GM19395 (cell line): ENCODE data around the gene GPR119.
"Not testable (repeated sequence)": the region's sequence is repeated elsewhere in the genome, so short reads cannot be mapped to it uniquely, and the experiment has no call there.

ENCODE experiments used
- ATAC-seq: cut with Tn5 transposase; IDR thresholded peaks from one replicate; pipeline ENCODE4 v1.9.1; 2021; ENCODE audit warnings: mild to moderate bottlenecking, moderate library complexity; ENCODE audit not compliant: unreplicated experiment

The GPR119 gene

DNA sequence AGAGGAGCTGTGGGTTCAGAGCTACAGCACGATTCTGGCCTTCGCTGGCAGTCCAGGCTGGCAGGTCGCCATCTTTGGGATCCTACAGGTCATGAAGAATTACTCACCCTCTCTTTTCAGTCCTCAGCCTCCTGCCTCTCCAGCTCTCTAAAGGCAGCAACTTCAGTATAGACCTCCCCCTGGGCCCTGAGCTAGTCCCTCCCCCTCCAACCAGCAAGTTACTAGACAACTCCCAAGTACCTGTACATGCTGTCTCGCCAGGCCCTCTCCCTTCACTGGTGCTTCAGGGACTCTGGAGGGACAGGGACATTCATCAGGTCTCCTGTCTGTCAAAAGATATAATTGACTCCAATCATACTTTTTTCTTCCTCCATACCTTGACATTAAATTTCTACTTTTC lies at the start of gene GPR119:
TSS of gene GPR119 (minus strand) at position 155 of the 400 bp plus-strand sequence. CDS start 227 bp downstream, outside the sequence.
- ATAC-seq, result no peak

- ATAC-seq, result not testable (repeated sequence)
These were observed 43.8 kb upstream of the GPR119 start for GRCh38 chrX:130429236-130429635.

GRCh38 chrX:130426531-130426930 lies 41.1 kb upstream of the GPR119 start:
- ATAC-seq, result no peak

DNA sequence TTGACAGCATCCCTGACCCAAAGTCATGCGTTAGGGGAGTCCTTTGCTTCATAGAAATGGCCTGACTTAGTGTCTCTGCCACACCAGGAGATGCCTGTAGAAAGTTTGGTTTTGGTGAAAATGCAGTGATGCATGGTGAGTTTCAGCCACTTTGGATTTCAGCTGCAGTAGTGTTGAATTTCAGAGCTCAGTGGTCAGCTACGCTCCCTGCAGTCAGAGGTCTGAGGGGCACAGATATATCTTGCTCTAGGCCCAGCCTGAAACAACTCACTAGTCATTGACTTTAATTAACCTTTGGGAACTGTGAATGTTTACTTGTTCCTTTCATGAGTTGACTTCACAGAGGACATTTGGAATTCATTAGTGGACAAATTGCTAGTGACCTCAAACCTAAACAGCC lies 33.8 kb upstream of the GPR119 start:
- no peak for ATAC-seq

- peak; percentile 38 for ATAC-seq
These were observed 33.3 kb upstream of the GPR119 start for GRCh38 chrX:130418740-130419139.

DNA sequence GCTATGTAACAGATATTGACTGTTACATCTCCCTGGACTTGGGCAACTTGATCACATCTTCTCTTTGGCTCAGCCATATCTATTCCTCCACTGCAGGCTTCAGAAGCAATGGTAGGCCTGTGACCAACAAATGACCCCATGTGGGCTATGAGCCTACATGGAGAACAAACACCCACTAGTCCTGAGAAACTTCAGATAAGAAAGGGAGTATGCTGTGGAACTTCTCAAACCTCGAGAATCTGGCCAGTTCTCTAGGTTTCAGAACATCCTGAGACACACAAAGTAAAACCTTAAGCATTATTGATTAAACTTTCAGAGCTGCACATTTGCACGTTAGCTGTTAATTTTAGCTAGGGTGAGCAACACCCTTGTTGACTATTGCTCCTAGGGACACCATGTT lies 32.6 kb upstream of the GPR119 start:
- no peak for ATAC-seq

- no peak for ATAC-seq
These were observed 31.3 kb upstream of the GPR119 start for GRCh38 chrX:130416785-130417184.

DNA sequence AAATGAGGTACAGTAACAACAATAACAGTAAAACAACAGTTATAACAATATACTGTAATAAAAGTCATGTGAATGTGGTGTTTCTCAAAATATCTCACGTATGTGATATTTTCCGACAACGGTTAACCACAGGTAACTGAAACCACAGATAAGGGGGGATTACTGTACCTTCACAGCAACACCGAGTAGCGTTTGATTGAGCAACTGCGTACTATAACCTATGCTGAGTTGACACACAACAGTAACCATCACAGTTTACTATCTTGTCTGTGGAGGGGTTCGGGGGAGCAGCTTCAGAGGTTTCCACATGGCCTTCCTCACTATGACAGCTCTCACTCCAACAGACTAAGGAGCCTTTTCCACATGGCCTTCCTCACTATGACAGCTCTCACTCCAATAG lies 29.7 kb upstream of the GPR119 start:
- no peak for ATAC-seq

- ATAC-seq, result no peak
These were observed 29.3 kb upstream of the GPR119 start for GRCh38 chrX:130414800-130415199.

DNA sequence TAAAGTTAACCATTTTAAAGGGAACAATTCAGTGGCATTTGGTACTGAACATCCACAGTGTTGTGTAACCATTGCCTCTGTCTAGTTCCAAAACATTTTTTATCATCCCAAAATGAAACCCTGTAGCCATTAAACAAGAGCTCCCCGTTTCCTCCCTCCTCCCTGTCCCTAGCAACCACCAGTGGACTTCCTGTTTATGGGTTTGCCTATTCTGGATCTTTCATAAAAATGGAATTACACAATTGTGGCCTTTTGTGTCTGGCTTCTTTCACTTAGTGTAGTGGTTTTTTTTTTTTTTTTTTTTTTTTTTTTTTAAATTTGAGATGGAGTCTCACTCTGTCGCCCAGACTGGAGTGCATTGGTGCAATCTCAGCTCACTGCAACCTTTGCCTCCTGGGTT lies 27.9 kb upstream of the GPR119 start:
- ATAC-seq, result no peak

DNA sequence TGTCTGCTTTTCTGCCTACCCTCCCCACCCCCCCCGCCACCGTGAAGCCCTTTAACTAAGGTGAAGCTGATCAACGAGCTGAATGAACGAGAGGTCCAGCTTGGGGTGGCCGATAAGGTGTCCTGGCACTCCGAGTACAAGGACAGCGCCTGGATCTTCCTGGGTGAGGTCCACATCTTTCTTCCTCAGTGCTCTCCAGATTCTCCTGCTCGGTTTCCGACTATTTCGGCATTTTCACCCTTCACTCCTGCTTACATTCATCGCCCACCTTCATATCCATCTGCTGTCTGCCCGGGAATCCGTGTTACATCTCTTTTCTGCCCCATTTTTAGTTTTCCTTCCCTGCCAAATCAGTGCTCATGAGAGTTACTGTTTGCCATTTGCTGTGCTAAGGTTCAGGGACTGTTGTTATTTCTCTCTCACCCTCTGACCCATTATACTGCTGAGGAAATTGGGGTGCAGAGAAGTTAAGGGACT lies 16.8 kb upstream of the GPR119 start:
- ATAC-seq, result no peak

DNA sequence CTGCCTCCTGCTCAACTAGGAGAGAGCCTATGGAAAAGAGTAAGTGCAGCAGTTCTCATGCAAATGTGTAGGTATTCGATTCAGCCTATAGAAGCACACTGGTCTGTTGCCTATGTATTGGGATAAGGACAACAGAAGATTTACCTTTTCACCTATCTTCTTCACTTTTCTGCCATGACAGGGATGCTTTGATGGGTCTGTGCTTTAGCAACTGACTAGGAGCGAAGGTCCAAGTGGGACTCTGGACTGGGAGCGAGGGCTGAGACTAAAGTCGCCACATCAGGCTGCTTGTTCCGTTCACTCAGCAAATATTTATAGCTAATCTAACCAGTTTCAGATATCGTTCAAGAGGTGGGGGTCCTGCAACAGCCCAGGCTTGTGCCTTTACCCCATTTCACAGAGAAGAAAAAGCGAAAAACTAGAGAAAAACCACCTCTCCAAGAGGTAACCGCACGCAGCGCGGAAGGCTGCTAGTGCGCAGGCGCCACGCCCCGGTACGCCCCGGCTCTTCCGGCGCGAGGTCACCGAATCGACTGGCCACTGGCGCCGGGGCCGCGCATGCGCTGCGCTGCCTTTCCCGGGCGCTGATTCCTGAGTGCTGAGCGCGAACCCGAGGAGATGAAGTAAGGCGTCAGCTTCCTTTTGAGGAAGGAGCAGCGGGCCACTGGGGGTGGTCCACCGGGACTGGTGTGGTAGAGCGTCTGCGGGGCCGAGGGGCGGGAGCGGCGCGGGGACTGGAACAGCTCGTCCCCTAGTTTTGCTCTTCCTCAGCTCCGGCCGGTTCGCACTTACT lies 16.1 kb upstream of the GPR119 start, which contains the start of gene RBMX2:
TSS of gene RBMX2 (plus strand) at position 573 of the 793 bp plus-strand sequence. CDS start at position 619, 46 bp downstream.
- ATAC-seq, result peak; percentile 92

GRCh38 chrX:130395341-130395740 lies 9.9 kb upstream of the GPR119 start:
- ATAC-seq, result no peak

DNA sequence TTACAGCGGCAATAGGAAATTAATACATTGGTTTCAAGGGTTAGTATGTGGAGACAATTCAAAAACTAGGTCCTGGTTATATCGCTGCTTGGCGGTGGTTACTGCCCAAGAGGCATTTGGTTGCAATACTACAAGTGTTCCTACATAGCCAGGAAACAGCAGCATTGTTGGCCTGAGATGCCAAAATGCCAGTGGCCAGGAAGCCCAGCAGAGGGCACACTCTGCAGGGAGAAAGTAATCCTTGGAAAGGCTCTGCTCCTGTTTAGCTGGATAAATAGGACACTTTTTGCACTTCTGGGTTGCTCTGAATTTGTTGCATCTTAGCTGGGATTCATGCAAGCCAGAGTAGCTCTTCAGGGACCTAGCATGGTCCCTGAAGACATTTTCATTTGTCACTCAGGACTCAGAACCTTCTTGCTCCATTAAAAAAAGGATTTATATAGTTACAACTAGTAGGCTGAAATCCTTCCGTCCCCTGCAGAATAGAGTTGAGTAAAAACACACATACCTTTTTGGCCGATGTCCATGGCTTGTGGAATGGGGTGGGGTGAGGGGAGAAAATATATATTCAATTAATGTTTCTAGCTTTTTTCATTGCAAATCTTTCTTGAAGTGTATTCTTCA lies 8.1 kb upstream of the GPR119 start:
- no peak for ATAC-seq

GRCh38 chrX:130386408-130386808 lies 934 bp upstream of the GPR119 start:
- ATAC-seq, result no peak

DNA sequence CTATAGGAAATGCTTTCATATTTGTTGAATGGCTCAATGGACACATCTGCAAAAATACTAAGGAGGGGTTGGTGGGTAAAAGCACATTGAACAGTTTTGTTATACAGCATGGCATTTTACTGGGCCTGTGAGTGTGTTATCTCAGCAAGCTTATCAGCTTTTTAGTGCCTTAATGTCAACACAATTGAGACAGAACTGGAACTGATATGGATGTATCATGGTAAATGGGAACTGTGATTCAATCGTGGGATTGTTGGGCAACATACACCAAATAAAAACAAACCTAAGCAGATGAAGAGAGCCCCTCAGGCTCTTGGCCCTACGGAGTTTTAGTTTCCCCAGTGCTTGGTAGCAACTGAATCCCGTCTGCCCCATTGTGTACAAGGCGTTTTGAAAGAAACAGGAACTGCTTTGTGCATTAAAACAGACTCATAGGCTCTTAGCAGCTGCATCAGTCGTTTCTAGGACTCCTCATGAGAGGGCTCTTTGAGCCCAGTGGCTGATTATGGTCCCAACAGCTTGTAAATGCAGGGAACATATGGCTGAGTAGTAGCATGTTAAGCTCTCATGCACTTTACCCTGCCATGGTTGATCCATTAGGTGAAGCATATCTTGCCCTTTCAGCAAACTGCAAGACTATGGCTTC lies 7.3 kb downstream of the GPR119 start:
- no peak for ATAC-seq

GRCh38 chrX:130376077-130376476 lies 9.4 kb downstream of the GPR119 start:
- no peak for ATAC-seq

- not testable (repeated sequence) for ATAC-seq
These were observed 33.4 kb downstream of the GPR119 start for GRCh38 chrX:130352050-130352449.

DNA sequence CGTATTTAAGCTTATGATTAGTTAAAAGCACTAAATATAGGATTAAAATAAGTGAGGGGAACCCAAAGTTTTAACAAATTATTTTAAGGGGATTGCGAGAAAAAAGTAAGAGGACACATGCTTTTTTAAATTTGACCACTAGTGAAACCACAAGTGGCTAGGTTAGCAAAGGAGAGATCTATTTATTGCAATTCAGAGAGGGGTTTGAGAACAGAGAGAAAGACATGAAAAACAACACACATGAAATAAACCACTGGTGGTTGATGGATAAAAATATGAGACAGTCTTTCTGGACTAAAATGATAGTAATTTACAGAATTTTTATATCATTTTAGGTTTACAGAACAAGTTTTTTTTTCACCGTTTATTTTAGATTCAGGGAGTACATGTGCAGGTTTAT lies 33.9 kb downstream of the GPR119 start:
- no peak for ATAC-seq

DNA sequence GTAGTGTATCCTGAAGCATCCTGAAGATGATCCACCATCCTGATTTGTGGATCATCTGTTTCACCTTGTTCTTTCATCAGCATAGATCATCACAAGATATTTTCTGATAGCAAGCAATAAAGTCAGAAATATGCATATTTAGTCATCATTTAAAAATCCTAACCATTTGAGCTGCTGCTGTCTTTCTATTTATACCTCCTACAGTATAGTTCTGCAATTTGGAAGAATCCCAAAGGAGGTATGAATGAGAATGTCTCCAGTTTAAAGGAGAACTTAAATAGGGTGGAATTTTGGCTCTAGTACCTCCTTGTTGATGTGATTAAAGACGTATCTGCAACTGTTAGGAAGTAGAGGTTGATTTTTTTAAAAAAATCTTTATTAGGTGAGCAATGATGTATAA lies 38.2 kb downstream of the GPR119 start:
- ATAC-seq, result no peak

GRCh38 chrX:130343411-130343810 lies 42.1 kb downstream of the GPR119 start:
- ATAC-seq, result no peak

GRCh38 chrX:130340271-130340670 lies 45.2 kb downstream of the GPR119 start:
- peak; percentile 7 for ATAC-seq
